ENCODE measurements around the gene ATP10D.
"Not testable (repeated sequence)": the region's sequence is repeated elsewhere in the genome, so short reads cannot be mapped to it uniquely, and the experiment has no call there.

The ATP10D gene

GRCh38 chr4:47488706-47489105, 3.6 kb downstream of the ATP10D start:
- no peak for DNase-seq (ENCODE audit: low read depth)

GRCh38 chr4:47490550-47490949, 5.5 kb downstream of the ATP10D start:
- DNase-seq (ENCODE audit: low read depth), result no peak

GRCh38 chr4:47493238-47494123, 8.4 kb downstream of the ATP10D start:
- no peak for DNase-seq (ENCODE audit: low read depth)

- DNase-seq (ENCODE audit: low read depth), result no peak
These were observed 9.0 kb downstream of the ATP10D start for GRCh38 chr4:47494124-47494430.

GRCh38 chr4:47498899-47499298, 13.8 kb downstream of the ATP10D start:
- no peak for DNase-seq (ENCODE audit: low read depth)

- no peak for DNase-seq (ENCODE audit: low read depth)
These were observed 14.6 kb downstream of the ATP10D start for GRCh38 chr4:47499700-47500099.

- DNase-seq (ENCODE audit: low read depth), result no peak
These were observed 15.7 kb downstream of the ATP10D start for GRCh38 chr4:47500776-47501175.

- DNase-seq (ENCODE audit: low read depth), result no peak
These were observed 20.1 kb downstream of the ATP10D start for GRCh38 chr4:47505147-47505546.

GRCh38 chr4:47505666-47506065, 20.6 kb downstream of the ATP10D start:
- no peak for DNase-seq (ENCODE audit: low read depth)

GRCh38 chr4:47510506-47511143, 25.6 kb downstream of the ATP10D start:
- DNase-seq (ENCODE audit: low read depth), result no peak

GRCh38 chr4:47513461-47513860, 28.4 kb downstream of the ATP10D start:
- no peak for DNase-seq (ENCODE audit: low read depth)

- no peak for DNase-seq (ENCODE audit: low read depth)
These were observed 34.3 kb downstream of the ATP10D start for GRCh38 chr4:47519239-47519883.

GRCh38 chr4:47525154-47525819, 40.2 kb downstream of the ATP10D start:
- no peak for DNase-seq (ENCODE audit: low read depth)

- no peak for DNase-seq (ENCODE audit: low read depth)
These were observed 41.2 kb downstream of the ATP10D start for GRCh38 chr4:47526281-47526680.

GRCh38 chr4:47528646-47529045, 43.6 kb downstream of the ATP10D start:
- not testable (repeated sequence) for DNase-seq (ENCODE audit: low read depth)

- no peak for DNase-seq (ENCODE audit: low read depth)
These were observed 45.7 kb downstream of the ATP10D start for GRCh38 chr4:47530801-47531200.

GRCh38 chr4:47531241-47531953, 46.3 kb downstream of the ATP10D start:
- no peak for DNase-seq (ENCODE audit: low read depth)

GRCh38 chr4:47531954-47532321, 46.9 kb downstream of the ATP10D start:
- DNase-seq (ENCODE audit: low read depth), result no peak

- no peak for DNase-seq (ENCODE audit: low read depth)
These were observed 47.6 kb downstream of the ATP10D start for GRCh38 chr4:47532658-47533057.

- no peak for DNase-seq (ENCODE audit: low read depth)
These were observed 48.7 kb downstream of the ATP10D start for GRCh38 chr4:47533689-47534347.

GRCh38 chr4:47534772-47535171, 49.7 kb downstream of the ATP10D start:
- no peak for DNase-seq (ENCODE audit: low read depth)
